Naive B cell (primary cell): ENCODE data around the gene SLIT1. TPM values are rescaled to one million over a fixed set of nuclear protein-coding genes. Genes with fewer than 3 reads are reported as not detected.

ENCODE experiments used
- ATAC-seq, 2 donors: fragments of 150-1000 bp; cut with Tn5 transposase; 2 replicates each; pipeline ENCODE4 v1.10.0; 2021; ENCODE audit warnings: low read depth in 2 of 2, mild to moderate bottlenecking in 2 of 2, moderate library complexity in 2 of 2
- DNase-seq: peaks from one replicate; pipeline ENCODE4 v3.0.0; 2022
- H3K27ac Mint-ChIP-seq, 6 donors: one replicate each; pipeline ENCODE4 v1.8.0; 2020 to 2022; ENCODE audit warnings: mild to moderate bottlenecking in 6 of 6, mixed read lengths in 6 of 6, moderate library complexity in 5 of 6, inconsistent platforms in 2 of 6
- H3K27me3 Mint-ChIP-seq, 3 donors: one replicate each; pipeline ENCODE4 v1.8.0; 2021 to 2022; ENCODE audit warnings: mixed read lengths in 3 of 3, mild to moderate bottlenecking in 1 of 3
- H3K36me3 Mint-ChIP-seq, 2 donors: one replicate each; pipeline ENCODE4 v1.8.0; 2020 to 2022; ENCODE audit warnings: mixed read lengths in 2 of 2, inconsistent platforms in 1 of 2, mild to moderate bottlenecking in 1 of 2
- H3K4me1 Mint-ChIP-seq, 3 donors: one replicate each; pipeline ENCODE4 v1.8.0; 2020 to 2022; ENCODE audit warnings: mixed read lengths in 3 of 3, inconsistent platforms in 1 of 3, mild to moderate bottlenecking in 1 of 3, moderate library complexity in 1 of 3
- H3K4me3 Mint-ChIP-seq, 8 donors: one replicate each; pipeline ENCODE4 v1.8.0; 2020 to 2022; ENCODE audit warnings: mild to moderate bottlenecking in 8 of 8, mixed read lengths in 8 of 8, moderate library complexity in 8 of 8, inconsistent platforms in 2 of 8
- H3K9me3 Mint-ChIP-seq, 7 donors: one replicate each; pipeline ENCODE4 v1.8.0; 2020 to 2022; ENCODE audit warnings: mixed read lengths in 7 of 7, mild to moderate bottlenecking in 5 of 7, inconsistent platforms in 2 of 7, moderate library complexity in 1 of 7
- polyA plus RNA-seq, 6 donors: library from polyadenylated mRNA; unstranded; fragments of 300-500 nt; fragmentation: Illumina TruSeq; gene quantifications; one replicate each; pipeline ENCODE4 v1.2.3, GENCODE V29; 2021; ENCODE audit warnings: low read depth in 6 of 6

SLIT1 gene
- polyA plus RNA-seq, 6 donors from 2014 or later = 0.07 to 0.08 TPM; not detected in 4

DNA sequence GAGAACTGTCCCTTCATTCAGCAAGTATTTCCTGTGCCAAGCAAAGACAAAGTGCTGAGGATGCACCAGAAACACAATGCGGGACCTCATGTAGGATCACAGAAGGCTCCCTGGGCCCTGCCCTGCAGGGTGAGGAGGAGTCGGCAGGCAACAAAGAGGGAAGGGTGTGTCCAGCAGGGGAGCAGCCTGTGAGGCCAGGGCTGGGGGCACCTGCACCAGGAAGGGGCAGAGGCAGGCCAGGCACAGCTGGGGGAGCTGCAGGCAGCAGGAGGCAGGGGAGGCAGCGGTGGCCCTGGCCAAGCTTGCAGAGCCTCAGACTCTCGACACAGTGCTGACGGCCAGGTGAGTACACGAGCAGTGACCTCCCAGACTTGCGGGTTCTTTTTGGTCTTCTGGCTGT is 123.3 kb downstream of the SLIT1 start:
- DNase-seq (no peak), ATAC-seq (no peak)
- peaks cover 0 to 4% (median 0%) of the 10 kb centered on the region in 3 donors for H3K4me1 Mint-ChIP-seq
- peak overlapping the region in 1 of 8 donors; percentile 47 for H3K4me3 Mint-ChIP-seq
- H3K9me3 Mint-ChIP-seq = no peaks in the 10 kb centered on the region
- no peaks in the 10 kb centered on the region for H3K36me3 Mint-ChIP-seq
- no peak overlapping the region for H3K27ac Mint-ChIP-seq
- H3K27me3 Mint-ChIP-seq = peaks cover 0 to 19% (median 4%) of the 10 kb centered on the region in 3 donors

DNA sequence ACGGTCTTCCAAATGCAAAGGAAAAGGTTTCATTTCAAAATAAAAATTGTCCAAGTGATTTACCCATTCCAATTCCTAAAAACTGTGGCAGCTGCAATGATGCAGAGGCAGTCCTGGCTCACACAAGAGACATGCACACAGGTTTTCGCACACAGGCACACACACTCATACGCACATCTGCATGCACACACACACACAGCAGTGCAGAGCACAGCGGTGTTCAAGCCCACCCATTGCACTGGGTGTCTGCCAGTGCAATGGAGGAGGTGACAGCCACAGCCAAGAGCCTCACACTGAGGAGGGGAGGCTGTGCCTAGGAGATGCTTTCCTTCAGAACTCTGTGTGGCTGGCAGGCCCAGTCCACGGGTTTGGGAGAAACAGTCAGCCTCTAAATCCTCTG is 123.7 kb downstream of the SLIT1 start:
- H3K4me1 Mint-ChIP-seq = peaks cover 0 to 4% (median 0%) of the 10 kb centered on the region in 3 donors
- no peaks in the 10 kb centered on the region for H3K36me3 Mint-ChIP-seq
- ATAC-seq (no peak), DNase-seq (no peak)
- peak overlapping the region in 1 of 8 donors; percentile 47 for H3K4me3 Mint-ChIP-seq
- H3K27ac Mint-ChIP-seq = no peak overlapping the region
- H3K9me3 Mint-ChIP-seq = no peaks in the 10 kb centered on the region
- peaks cover 0 to 15% (median 4%) of the 10 kb centered on the region in 3 donors for H3K27me3 Mint-ChIP-seq

DNA sequence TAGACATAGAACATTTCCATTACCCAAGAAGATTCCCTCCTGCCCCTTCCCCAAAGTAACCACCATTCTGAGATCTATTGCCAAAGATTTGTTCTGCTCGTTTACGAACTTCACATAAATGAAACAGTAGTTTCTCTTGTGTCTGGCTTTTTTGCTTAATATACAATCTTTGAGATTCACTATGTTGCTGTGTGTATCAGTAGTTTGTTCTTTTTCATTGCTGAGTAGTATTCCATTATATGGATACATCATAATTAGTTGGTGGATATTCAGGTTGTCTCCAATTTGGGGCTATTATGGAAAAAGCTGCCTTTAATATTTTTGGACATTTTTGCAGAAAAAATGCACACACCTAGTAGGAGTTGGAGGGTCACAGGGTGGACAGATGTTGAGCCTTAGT is 124.3 kb downstream of the SLIT1 start:
- no peaks in the 10 kb centered on the region for H3K9me3 Mint-ChIP-seq
- H3K36me3 Mint-ChIP-seq = no peaks in the 10 kb centered on the region
- H3K27me3 Mint-ChIP-seq = peaks cover 0 to 12% (median 4%) of the 10 kb centered on the region in 3 donors
- H3K4me3 Mint-ChIP-seq = no peak overlapping the region
- no peak for DNase-seq
- peaks cover 0 to 4% (median 0%) of the 10 kb centered on the region in 3 donors for H3K4me1 Mint-ChIP-seq
- no peak for ATAC-seq
- H3K27ac Mint-ChIP-seq = peak overlapping the region in 1 of 6 donors; percentile 24

DNA sequence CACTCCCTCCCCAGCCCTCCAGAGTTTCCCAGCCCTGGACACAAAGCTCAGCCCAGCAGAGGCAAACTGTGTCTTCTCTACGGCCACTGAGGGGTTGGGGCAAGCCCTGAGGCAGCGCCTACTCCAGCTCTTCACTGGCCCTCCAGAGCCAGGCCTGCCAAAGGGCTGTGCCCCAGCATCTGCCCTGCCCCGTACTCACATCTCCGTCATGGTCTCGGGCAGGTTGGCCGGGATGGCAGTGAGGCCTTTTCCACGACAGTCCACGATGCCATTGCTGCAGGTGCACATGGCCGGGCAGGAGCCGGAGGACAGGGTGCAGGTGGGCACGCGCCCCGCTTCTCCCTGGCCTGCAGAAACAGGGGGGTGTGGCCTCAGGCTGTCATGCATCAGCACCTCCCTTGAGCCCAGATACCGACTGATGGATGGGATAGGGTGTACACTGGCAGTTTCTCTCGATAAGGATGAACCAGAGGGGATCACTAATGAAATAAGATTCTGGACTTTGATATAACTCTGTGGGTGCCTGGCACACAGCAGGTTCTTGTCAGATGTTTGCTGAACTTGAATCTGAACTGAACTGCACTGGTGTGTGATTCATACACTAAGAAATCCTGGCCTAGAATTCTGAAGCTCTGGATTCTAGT is 125.2 kb downstream of the SLIT1 start:
- no peak for ATAC-seq
- H3K9me3 Mint-ChIP-seq = no peaks in the 10 kb centered on the region
- no peak overlapping the region for H3K4me3 Mint-ChIP-seq
- H3K27ac Mint-ChIP-seq = no peak overlapping the region
- DNase-seq = no peak
- peaks cover 0 to 4% (median 0%) of the 10 kb centered on the region in 3 donors for H3K4me1 Mint-ChIP-seq
- H3K27me3 Mint-ChIP-seq = peaks cover 0 to 12% (median 6%) of the 10 kb centered on the region in 3 donors
- no peaks in the 10 kb centered on the region for H3K36me3 Mint-ChIP-seq

DNA sequence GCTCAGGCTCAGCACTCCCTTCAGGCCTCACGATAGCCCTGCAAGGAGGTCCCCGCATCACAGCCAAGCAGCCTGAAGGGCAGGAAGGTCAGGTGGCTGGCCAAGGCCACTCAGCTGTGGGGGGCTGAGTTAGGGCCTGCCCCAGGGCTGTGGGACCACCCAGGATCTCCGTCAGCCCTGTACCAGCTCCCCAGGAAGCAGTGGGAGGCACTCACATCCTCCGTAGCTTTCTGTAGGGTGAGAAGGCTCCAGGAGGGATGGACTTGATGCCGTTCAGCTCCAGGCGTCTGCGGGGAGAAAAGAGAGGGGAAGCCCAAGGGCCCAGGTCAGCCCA is 125.9 kb downstream of the SLIT1 start:
- DNase-seq = no peak
- Mint-ChIP-seq H3K27ac (no peak overlapping the region), H3K4me1 (peaks cover 0 to 4% (median 0%) of the 10 kb centered on the region in 3 donors), H3K4me3 (no peak overlapping the region), H3K9me3 (no peaks in the 10 kb centered on the region), H3K27me3 (peaks cover 0 to 13% (median 3%) of the 10 kb centered on the region in 3 donors), H3K36me3 (no peaks in the 10 kb centered on the region)
- ATAC-seq = no peak

DNA sequence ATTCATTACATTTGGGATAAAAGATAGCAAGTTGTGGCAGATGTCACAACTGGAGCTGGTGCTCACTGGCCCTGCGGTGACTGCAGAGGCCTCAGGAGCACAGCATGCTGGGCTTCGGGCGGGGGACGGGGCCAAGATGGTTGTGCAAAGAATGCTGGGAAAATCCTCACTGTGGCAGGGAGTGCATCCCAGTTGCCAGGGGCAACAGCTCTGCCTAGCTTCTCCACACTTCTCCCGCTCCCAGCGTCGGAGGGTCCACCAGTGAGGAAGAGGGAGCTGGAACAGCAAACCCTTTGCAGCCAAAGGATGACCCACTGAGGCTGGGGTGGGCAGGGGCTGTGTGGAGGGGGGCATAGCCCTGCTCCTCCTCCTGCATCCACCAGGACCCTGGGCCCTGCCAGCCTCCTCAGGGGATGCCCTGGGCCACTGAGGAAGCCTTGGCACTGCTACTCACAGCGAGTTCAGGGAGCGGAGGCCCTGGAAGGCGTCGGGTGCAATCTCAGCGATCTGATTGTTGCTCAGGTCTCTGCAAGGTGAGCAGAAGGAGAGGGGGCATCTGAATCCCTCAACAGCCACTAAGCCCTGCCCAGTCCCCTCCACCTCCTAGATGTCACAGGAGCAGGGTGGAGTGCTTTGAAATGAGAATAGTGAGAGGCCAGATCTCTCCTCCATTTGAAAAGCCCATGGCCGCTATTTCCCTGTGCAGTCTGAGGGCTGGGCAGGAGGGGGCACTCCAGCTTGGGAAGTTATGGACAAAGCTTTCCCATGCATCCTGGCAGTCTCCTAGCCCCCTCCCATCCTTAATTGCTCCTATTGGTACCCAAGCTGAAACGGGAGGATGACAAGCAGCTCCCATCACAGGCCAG is 126.5 kb downstream of the SLIT1 start:
- DNase-seq (no peak), ATAC-seq (no peak)
- peaks cover 0 to 4% (median 0%) of the 10 kb centered on the region in 3 donors for H3K4me1 Mint-ChIP-seq
- no peak overlapping the region for H3K4me3 Mint-ChIP-seq
- H3K9me3 Mint-ChIP-seq = no peaks in the 10 kb centered on the region
- H3K27me3 Mint-ChIP-seq = peaks cover 5 to 19% (median 8%) of the 10 kb centered on the region in 3 donors
- peak overlapping the region in 1 of 6 donors; percentile 13 for H3K27ac Mint-ChIP-seq
- no peaks in the 10 kb centered on the region for H3K36me3 Mint-ChIP-seq

DNA sequence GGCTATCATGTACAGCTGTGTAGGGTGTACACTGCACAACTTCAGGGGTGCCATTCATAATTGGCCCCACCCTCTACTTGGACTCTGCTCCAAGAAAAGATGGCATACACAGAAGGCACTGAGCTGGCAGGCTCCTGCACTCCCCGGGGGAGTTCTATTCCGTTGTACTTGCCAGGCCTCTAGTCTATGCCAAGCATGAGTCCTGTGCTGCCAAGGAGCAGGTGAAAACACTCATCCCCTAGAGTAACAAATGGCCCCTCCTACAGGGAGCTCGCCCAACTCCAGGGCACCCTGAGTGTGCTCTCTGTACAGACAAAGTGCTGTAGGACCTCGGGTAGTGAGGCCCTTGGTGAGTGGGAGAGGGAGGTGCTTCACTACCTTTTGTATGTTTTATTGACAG is 127.2 kb downstream of the SLIT1 start:
- Mint-ChIP-seq H3K9me3 (no peaks in the 10 kb centered on the region), H3K4me1 (peaks cover 0 to 4% (median 0%) of the 10 kb centered on the region in 3 donors), H3K36me3 (no peaks in the 10 kb centered on the region), H3K27me3 (peaks cover 8 to 26% (median 9%) of the 10 kb centered on the region in 3 donors), H3K27ac (peak overlapping the region in 1 of 6 donors; percentile 13), H3K4me3 (no peak overlapping the region)
- DNase-seq (no peak), ATAC-seq (no peak)

DNA sequence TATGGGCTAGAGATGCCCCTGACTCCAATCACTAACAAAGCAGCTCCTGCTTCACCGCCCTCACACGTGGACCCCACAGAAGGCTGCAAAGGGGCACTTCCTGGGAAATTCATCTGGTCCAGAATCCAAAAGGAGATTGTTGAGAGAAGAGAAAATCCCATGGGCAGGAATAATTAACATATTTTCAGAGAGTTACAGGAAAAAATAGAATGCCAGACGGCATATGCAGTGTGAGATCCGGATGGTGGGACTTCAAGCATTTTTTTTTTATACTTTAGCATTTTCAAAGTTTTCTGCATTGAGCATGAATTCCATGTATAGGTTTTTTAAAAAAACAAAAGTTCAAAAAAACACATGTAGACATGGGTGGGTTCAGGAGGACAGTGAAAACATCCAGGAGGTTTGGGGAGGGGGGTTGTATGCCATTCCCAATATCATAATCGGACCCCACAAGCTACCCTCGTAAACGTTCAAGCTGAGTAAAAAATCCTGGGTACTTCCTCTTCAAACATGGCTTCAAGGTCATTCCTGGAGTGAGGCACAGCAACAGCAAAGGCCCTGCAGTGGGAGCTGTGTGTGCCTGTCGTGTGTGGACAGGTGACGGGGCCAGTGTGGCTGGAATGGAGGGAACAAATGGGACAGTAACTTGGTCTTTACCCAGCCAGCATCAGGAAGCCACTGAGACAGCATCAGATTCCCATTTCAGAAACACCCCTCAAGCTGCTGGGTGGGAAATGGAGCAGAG is 128.1 kb downstream of the SLIT1 start:
- H3K9me3 Mint-ChIP-seq = no peaks in the 10 kb centered on the region
- peak overlapping the region in 1 of 8 donors; percentile 14 for H3K4me3 Mint-ChIP-seq
- H3K4me1 Mint-ChIP-seq = no peaks in the 10 kb centered on the region
- ATAC-seq (no peak), DNase-seq (no peak)
- H3K36me3 Mint-ChIP-seq = no peaks in the 10 kb centered on the region
- peaks cover 8 to 27% (median 15%) of the 10 kb centered on the region in 3 donors for H3K27me3 Mint-ChIP-seq
- H3K27ac Mint-ChIP-seq = peak overlapping the region in 1 of 6 donors; percentile 54

DNA sequence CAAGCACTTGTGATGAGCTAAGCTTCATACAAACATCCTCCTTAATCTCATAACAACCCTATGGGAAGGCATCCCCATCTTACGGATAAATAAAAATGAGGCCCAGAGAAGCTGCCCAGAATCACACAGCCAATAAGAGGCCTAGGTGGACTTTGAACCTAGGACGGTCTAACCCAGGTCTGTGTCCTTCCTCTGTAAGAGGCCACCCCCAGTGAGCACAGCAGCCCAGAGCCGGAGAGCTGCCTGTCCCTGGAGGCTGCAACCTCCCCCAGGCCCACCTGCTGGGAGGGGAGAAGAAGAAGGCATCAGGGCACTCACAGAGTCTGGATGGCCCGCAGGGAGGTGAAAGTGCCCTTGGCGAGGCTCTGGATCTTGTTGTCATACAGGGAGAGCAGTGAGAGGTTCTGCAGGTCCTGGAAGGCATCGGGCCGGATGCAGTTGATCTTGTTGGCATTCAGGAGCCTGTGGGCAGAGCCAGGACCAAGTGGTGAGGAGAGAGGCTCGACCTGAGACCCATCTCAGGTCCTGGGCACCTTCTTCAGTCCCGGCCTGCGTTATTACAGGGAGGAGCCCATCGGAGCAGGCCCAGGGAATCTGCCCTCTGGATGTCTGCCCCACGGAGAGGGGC is 129.6 kb downstream of the SLIT1 start:
- Mint-ChIP-seq H3K27ac (no peak overlapping the region), H3K4me1 (no peaks in the 10 kb centered on the region), H3K36me3 (no peaks in the 10 kb centered on the region), H3K9me3 (peaks cover 0 to 2% (median 0%) of the 10 kb centered on the region in 7 donors), H3K4me3 (no peak overlapping the region), H3K27me3 (peaks cover 8 to 25% (median 15%) of the 10 kb centered on the region in 3 donors)
- ATAC-seq (no peak), DNase-seq (no peak)

DNA sequence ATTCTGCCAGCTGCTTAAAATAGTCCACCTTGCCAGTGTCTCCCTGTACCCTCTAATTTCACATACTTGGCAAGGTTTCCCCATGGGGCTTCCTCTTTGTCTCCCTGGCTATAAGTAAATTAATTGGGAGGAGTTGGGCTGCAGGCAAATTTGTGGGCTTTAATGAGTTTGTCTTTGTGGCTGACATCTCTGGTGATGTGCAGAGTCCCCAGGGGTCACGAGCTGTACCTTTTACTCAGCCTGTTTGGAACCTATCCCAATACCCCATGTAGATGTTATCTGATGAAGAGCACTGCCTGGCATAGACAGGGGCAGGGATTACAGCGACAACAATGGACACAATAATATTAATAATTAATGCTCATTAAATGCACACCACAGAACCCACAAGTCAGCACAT is 132.5 kb downstream of the SLIT1 start:
- H3K4me1 Mint-ChIP-seq = peaks cover 6 to 9% (median 7%) of the 10 kb centered on the region in 3 donors
- ATAC-seq (no peak), DNase-seq (no peak)
- H3K36me3 Mint-ChIP-seq = no peaks in the 10 kb centered on the region
- H3K4me3 Mint-ChIP-seq = no peak overlapping the region
- peaks cover 11 to 25% (median 15%) of the 10 kb centered on the region in 3 donors for H3K27me3 Mint-ChIP-seq
- H3K9me3 Mint-ChIP-seq = peaks cover 0 to 8% (median 0%) of the 10 kb centered on the region in 7 donors
- H3K27ac Mint-ChIP-seq = no peak overlapping the region

DNA sequence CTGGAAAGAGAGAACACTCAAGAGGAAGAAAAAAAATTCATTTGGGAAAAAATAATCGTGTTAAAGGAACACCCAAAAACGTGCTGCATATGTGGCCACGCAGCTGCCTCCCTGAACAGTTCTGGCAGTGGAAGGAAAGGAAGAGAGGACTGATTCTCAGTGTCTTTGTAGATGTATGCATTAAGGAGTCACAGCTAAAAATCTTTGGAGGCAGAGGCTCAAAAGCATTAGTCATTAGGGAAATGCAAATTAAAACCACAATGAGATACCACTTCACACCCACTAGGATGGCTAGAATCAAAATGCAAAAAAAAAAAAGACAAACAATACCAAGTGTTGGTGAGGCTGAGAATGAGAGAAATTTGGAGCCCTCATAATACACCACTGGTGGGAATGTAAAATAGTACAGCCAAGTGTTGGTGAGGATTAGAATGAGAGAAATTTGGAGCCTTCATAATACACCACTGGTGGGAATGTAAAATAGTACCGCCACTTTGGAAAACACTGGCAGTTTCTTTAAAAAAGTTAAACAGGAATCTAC is 134.7 kb downstream of the SLIT1 start:
- peaks cover 11 to 33% (median 15%) of the 10 kb centered on the region in 3 donors for H3K27me3 Mint-ChIP-seq
- H3K27ac Mint-ChIP-seq = peak overlapping the region in 1 of 6 donors; percentile 45
- no peak overlapping the region for H3K4me3 Mint-ChIP-seq
- H3K9me3 Mint-ChIP-seq = peaks cover 0 to 8% (median 0%) of the 10 kb centered on the region in 7 donors
- no peaks in the 10 kb centered on the region for H3K36me3 Mint-ChIP-seq
- no peak for DNase-seq
- peaks cover 6 to 9% (median 7%) of the 10 kb centered on the region in 3 donors for H3K4me1 Mint-ChIP-seq
- ATAC-seq = no peak

DNA sequence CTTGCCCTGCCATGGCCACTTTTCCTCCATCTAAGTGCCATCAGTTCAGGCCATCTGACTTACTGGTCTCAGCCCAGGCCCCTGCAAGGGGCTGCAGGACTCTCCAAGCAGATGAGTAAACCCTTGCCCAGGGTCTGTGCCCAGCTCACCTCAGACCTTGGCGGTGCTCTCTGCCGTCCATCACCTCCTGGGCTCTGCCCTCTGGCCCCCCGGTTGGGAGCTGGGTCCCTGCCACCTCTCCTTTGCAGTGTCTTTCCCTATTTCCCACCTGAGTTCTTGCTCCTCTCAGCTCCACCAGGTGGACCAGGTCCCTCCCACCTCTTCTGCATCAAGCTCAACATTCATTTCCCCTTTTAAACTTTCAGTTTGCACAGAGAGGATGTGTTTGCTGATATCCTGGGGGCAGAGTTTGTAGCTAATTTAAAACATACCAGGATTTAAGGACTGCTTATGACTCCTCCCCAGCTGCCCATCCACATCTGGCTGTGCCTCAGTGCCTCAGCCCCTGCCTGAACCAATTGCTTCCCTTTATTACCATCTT is 135.5 kb downstream of the SLIT1 start:
- H3K9me3 Mint-ChIP-seq = peaks cover 0 to 8% (median 0%) of the 10 kb centered on the region in 7 donors
- no peak overlapping the region for H3K27ac Mint-ChIP-seq
- no peaks in the 10 kb centered on the region for H3K36me3 Mint-ChIP-seq
- peaks cover 6 to 9% (median 7%) of the 10 kb centered on the region in 3 donors for H3K4me1 Mint-ChIP-seq
- peaks cover 7 to 33% (median 15%) of the 10 kb centered on the region in 3 donors for H3K27me3 Mint-ChIP-seq
- ATAC-seq = peak; percentile 53 to 56
- H3K4me3 Mint-ChIP-seq = no peak overlapping the region
- no peak for DNase-seq
